Fibroblast of lung (primary cell): ENCODE measurements around the gene SERAC1.

Experiments used
- EZH2 ChIP-seq: IDR thresholded peaks from 2 replicates; pipeline ENCODE4 v1.5.1; 2012; ENCODE audit warnings: low read length, control low read depth, mild to moderate bottlenecking; ENCODE audit errors: missing control alignments
- TF ChIP-seq, protein P1 (sequence below), 2 donors: IDR thresholded peaks in 1 of 2; conservative IDR thresholded peaks in 1 of 2; 1 replicate in 1 of 2; 2 replicates in 1 of 2; pipeline ENCODE4 v1.5.1; 2011 to 2012; ENCODE audit warnings: low read length in 2 of 2, control low read depth in 1 of 2, inconsistent platforms in 1 of 2, low read depth in 1 of 2, mild to moderate bottlenecking in 1 of 2

DNA sequence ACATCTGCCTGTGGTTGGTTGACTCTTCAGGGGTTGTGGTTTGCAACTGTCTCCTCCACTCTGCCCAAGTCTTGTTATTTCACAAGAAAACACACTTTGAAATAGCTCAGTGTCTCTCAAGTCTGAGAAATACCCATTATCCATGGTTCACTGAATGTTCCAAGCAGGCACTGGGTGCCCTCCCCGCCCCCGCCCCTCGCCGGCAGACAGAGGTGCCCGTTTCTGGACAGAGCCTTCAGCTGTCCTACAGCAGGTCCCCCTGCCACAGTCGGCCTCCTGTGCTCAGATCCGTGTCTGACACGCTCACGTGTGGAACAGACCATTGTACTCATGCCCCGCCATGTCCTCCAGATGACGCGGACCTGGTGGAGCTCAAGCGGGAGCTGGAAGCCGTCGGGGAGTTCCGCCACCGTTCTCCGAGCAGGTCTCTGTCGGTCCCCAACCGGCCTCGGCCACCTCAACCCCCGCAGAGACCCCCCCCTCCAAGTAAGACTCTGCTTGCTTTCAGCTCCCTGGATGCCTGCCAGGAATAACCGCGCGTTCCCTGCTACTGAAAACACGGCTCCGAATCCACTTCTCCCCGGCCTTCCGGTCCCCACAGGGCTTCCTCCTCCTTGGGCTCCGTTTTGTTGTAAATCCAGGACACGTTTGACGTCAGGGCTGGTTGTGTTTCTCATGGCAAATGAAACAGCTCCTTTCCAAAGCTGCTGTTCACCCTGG lies 81.4 kb downstream of the SERAC1 start:
- TF ChIP-seq, protein P1, sequence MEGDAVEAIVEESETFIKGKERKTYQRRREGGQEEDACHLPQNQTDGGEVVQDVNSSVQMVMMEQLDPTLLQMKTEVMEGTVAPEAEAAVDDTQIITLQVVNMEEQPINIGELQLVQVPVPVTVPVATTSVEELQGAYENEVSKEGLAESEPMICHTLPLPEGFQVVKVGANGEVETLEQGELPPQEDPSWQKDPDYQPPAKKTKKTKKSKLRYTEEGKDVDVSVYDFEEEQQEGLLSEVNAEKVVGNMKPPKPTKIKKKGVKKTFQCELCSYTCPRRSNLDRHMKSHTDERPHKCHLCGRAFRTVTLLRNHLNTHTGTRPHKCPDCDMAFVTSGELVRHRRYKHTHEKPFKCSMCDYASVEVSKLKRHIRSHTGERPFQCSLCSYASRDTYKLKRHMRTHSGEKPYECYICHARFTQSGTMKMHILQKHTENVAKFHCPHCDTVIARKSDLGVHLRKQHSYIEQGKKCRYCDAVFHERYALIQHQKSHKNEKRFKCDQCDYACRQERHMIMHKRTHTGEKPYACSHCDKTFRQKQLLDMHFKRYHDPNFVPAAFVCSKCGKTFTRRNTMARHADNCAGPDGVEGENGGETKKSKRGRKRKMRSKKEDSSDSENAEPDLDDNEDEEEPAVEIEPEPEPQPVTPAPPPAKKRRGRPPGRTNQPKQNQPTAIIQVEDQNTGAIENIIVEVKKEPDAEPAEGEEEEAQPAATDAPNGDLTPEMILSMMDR (conservative IDR thresholded peaks at IDR 0.05 in 1 of 2, IDR thresholded peaks at IDR 0.05 in 1 of 2; ENCODE audit: low read depth in 1 of 2, low read length in 2 of 2), result no peak
- no peak for TF ChIP-seq EZH2
